ENCODE data around the gene GKN2. TPM values are rescaled to one million over a fixed set of nuclear protein-coding genes. Genes with fewer than 3 reads are reported as not detected.
"Not testable (repeated sequence)": the region's sequence is repeated elsewhere in the genome, so short reads cannot be mapped to it uniquely, and the experiment has no call there.

Gene GKN2
- polyA plus RNA-seq, 12 donors, result not detected

DNA sequence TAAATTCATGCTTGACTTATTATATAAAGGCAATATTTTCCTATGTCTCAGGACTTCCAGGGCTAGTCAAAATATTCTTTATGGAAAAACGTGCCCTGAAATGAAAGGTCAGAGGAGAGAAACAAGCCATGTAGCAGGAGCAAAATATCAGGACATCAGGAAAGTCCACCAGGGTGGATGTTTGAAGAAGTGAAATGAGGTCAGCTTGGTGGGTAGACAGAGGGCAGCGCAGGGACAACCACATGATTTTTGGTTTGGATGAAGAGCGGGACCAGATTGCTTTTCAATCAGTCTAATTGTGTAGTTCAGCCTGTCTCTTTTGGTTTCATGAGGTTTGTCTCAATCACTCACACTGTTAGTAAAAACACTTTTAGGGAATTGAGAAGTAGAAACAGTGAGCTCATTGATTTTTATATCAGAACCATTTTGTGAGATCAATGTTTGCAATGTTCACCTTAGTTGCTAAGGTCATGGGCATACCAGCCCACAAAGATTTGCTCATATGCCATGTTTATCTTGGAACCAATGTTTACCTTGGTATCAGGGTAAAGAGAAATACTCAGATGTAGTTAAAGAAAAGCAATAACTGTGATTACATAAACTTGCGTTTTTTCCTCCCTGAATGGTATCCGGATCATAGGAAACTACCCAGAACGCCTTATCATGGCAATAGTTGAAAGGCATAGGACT lies 32.1 kb downstream of the GKN2 start:
- no peak for DNase-seq

DNA sequence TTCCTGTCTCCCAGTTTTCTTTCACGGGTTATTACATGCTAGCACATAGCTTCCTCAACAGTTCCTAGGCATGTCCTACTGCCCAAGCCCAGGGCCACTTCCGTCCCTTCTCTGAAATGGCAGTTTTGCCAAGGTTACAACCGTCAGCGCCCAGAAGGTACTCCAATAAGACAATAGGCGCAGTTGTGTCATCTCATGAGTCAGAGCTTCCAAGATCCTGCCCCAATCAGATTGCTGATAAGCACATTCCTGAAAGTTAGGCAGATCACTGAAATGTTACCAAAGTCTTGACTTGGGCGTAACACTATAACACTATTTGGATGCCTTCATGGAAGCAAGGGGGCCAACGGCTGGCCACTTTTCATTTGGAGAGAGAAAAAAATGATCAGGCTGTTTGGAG lies 34.2 kb downstream of the GKN2 start:
- DNase-seq, result no peak

DNA sequence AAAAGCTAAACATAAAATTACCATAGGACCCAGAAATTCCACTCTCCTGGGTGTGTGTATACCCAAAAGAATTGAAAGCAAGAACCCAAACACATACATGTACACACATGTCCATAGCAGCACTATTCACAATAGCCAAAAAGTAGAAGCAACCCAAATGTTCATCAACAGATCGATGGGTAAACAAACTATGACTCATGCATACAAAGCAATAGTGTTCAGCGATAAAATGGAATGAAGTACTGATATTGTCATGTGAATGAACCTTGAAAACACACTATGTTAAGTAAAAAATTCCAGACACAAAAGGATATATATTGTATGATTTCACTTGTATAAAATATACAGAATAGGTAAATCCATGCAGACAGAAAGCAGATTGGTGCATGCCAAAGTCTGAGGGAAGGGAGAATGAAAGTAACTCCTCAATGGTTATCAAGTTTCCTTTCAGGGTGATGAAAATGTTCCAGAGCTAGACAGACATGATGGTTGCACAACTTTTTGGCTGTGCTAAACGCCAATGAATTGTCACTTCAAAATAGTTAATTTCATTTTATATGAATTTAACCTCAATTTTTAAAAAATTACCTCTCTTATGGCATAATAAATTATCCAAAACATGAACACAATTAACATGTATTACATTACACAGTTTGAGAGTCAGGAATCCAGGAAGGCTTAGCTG lies 35.5 kb downstream of the GKN2 start:
- no peak for DNase-seq

DNA sequence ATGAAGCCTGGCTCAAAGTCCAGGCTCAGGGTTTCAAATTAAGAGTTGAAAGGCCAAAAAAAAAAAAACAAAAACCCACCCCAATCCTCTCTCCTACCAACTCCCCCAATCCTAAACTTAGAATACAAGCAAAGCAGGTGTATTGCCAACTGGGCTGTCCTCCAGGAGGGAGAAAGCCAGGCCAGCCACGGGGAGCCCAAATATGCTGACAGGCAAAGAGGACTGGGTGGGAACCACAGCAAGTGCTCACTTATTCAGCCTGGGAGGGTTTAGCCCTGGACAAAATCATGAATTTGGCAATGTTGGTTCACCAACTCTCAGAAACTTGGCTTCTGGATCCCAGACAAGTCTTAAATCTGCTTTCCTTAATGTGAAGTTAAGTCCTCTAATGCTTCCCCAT lies 36.5 kb downstream of the GKN2 start:
- no peak for DNase-seq

DNA sequence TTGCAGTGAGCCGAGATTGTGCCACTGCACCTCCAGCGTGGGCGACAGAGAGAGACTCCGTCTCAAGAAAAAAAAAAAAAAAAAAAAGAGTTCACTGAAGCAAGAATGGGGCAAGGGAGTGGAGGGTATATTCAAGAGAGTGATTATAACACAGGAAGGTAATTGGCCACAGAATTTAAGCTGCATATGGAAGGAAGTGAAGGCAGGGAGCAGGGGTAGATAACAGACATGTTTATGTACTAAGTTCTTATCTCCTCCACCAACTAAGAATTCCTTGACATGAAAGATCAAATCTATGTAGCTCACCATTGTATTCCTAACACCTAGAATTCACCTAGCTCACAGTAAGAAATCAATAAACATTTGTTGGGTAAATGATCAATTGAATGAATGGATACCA lies 37.3 kb downstream of the GKN2 start:
- no peak for DNase-seq

DNA sequence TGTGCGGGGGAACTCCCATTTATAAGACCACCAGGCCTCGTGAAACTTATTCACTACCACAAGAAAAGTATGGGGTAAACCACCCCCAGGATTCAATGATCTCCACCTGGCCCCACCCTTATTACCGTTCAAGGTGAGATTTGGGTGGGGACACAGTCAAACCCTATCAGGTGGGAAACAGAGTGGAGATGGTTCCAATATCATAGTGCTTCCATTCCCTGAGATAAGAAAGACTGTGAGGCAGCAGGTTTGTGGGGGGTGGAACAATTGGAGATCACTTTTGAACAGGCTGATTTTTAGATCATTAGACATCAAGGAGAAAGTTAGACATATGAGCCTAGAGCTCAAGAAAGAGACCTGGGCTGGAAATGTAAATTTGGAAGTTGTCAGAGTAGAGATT lies 39.3 kb downstream of the GKN2 start:
- no peak for DNase-seq

DNA sequence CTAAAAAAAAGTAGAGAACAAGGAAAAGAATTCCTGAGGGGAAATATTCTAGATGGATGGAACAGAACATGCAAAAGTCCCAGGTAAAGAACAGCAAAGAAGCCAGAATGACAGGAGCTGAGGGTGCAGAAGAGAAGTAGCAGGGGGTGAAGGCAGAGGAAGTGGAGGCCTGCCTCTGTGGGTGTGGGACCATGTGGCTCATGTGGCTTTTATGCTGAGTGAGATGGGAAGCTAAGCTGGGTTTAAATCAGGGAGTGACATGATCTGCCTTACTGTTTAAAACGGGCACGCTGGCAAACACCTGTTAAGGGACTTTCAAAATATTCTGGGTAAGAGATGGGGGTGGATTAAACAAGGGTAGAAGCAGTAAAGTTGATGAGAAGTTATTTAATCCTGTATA lies 40.0 kb downstream of the GKN2 start:
- no peak for DNase-seq

DNA sequence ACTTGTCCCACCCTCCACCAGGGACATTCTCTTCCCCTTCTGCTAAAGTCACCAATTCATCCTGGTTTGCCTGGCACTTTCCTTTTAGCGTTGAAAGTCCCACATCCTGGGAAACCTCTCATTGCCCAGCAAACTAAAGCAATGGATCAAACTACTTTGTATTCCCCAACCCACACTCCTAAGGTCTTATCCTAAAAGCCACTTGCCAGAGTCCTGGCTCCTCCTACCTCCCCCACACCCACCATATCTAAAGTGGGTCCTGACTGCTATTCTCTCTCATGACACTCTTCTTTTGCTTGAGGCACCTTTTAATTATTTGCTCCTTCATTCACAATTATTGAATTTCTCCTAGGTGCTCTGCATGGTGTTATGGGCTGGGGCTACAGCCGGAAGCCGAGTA lies 40.6 kb downstream of the GKN2 start:
- no peak for DNase-seq

DNA sequence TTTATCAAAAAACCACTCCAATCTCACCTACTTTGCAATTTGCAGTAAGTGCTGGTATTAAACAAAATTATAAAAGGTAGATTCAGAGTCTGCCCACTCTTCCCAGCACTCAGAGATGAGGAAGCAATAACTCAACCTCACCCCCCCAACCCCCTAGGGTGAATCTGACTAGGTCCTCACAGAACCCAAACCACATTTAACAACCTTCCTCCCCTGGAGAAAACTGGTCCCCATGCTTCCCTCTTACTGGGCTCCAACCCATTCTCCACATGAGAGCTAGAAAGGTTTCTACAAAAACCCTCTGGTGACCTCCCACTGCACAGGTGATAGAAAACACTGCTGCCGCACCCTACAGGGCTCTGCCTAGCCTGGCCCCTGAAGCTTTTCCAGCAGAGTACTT lies 41.0 kb downstream of the GKN2 start:
- no peak for DNase-seq

DNA sequence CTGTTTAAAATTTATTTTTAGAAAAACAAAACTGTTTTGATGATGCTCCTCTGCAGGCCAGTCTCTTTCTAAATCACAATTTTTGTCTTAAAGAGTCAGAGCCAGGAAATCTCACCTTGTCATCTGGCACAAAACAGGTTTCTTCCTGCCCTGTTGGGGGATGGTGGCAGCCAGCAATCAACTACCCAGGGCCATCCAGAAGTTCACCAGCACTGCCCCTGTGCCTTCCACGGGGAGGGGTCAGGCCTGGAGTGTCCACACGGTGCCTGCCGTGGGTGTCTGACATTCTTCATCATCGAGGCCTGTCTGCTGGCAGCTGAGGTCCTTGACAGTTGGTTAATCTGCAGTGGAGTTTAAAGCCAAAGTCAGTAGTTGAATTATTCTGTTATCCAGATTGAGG lies 41.4 kb downstream of the GKN2 start:
- no peak for DNase-seq

DNA sequence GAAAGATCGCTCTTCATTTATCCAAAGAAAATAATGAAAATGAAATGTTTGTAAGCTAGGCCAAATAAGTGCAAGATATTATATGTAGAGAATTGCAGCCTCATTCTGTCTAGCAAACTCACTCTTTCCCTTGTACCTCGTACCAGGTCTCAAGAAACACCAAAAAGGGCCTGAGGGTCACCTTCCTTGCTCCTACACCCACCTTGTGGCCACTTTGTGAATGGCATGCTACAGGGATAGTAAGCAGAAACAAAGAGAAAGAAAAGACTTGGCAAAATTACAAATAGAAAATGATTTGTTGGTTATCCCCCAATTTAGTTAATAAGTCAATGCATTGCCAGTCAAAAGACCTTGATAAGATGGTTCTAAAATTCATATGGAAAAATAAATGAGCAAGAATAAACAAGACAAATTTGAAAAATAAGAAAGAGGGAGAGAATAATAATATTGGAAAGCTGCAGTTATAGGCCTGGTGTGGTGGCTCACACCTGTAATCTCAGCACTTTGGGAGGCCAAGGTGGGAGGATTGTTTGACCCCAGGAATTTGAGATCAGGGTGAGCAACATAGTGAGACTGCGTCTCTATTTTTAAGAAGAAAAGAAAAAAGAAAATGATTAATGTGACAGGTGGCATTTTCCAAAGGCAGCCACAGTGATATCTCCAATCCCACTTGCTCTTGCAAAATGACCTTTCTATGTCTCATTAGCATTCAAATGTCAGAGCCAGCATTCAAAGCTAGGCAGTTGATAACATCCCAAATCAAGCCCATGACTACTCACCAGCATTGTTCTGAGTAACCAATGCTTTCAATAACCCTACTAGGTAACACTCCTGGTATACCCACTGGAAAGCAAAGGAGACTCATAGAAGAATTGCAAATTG lies 42.7 kb downstream of the GKN2 start:
- peak; percentile 70 for DNase-seq

DNA sequence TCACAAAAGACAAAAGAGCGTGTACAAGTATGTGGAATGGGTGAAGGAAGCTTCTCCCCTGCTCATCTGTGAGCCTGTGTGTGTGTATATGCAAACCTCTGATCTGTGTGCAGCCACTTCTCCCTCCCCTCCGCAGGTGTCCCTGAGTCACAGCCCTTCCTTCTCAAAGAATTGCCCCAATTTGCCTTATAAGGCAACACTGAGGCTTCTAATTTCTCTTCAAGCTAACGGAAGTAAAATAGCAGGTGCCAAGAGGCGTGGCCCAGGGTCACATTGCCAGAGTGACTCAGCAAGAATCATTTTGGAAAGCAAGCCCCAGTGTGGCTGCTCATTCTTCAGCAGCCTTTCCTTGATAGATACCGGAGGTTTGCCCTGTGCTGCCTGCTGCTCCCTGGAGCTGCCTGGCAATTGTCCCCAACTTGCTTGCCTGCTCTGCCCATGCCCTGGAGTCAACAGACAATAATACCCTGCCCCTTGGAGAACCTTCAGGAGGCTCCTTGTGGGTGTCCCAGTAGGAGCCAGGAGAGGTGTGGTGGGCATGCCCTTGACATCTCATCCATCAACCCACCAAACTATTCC lies 44.2 kb downstream of the GKN2 start:
- peak; percentile 35 for DNase-seq

DNA sequence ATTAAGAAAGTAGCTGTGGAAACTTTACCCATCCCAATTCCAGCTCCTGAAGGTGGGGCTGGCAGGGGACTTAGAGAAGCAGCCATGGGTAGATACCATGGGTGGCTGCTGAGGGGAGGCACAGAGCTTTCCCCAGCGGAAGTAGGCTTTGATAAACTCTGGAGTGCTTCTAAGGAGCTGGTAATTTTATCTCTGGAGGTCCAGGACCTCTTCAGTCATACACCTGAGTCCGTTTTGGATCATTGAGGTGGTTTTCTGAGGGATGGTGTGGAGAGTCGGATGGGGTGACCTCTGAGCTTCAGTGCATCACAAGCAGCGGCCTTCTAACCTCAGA lies 44.8 kb downstream of the GKN2 start:
- DNase-seq, result no peak

DNA sequence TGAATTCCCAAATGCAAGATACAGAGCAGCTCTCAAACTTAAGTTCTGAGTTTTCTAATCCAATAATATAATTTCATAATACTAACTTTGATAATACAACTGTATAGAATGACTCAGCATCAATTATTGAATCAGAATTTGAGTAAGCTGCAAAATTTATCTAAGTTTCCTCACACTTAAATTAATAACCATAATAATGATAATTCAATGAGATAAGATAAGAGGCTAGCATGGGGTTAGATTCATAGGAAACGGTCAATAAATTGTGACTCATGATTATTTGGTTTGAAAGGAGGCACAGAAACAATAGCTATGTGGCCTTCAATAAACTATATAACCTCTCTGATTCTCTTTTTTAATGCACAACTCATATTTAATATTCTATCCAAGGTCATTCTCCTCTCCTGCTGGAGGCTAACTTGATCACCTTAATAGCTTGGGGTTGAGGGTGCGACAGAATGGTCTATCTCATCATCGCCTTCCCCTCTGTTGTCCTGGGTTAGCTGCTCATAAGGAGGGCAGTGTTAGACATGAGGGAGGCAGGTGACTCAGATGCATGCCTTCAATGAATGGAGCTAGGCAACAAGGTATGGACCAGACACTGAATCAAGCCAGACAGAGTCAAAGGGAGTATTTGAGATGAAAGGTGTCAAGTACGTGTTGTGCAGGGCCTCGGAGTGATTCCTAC lies 45.3 kb downstream of the GKN2 start:
- DNase-seq, result no peak

DNA sequence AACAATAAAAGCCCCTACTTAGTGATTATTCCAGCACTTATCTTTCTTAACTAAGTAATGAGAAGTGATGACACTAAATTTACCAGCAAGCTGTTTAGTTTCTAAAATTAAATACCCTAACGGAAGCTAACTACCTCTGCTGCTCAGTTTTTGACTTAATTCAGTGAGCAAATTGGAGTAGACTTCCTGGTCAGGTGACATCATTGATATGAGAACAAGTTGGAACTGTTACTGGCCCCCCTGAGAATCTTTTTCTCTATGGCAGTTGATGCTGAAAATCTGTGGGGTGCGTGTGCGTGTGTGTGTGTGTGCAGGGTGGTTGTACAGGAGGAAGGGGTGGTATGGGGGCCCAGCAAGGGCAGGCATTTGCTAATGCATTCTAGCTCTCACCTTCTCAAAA lies 46.0 kb downstream of the GKN2 start:
- no peak for DNase-seq

DNA sequence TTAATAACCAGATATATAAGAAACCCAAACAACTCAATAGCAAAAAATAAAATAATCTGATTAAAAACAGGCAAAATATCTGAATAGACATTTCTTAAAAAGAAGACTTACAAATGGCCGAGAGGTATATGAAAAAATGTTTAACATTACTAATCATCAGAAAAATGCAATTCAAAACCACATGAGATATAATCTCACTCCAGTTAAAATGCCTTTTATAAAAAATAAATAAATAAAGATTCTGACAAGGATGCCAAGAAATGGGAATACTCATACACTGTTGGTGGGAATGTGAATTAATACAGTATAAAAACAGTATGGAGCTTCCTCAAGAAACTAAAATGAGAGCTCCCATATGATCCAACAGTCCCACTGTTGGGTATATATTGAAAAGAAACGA lies 47.6 kb downstream of the GKN2 start:
- DNase-seq, result no peak

DNA sequence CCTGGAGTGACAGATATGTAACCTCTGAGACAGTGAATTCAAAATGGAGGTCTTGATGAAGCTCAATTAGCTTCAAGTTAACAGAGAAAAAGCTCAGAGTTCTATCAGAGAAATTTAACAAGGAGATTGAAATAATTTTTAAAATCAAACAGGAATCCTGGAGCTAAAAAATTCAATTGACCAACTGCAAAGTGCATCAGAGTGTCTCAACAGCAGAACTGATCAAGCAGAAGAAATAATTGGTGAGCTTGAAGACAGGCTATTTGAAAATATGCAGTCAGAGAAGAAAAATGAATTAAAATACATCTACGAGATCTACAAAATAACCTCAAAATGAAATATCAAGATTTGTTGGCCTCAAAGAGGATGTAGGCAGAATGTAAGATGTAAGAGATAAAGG lies 51.1 kb downstream of the GKN2 start:
- no peak for DNase-seq

DNA sequence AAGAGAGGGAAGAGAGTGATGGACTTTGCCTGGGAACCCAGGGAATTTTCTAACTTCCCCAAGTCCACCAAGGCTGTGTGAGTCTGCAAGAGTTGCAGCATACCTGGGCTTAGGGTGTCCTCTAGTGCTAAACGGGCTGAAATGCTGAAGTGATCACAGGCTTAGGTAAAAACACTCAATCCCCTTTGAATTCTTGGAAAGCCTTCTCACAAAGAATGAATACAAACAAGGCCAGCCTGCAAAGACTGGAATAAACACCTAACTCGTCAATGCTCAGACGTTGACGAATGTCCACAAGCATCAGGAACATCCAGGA lies 51.5 kb downstream of the GKN2 start:
- DNase-seq, result no peak

DNA sequence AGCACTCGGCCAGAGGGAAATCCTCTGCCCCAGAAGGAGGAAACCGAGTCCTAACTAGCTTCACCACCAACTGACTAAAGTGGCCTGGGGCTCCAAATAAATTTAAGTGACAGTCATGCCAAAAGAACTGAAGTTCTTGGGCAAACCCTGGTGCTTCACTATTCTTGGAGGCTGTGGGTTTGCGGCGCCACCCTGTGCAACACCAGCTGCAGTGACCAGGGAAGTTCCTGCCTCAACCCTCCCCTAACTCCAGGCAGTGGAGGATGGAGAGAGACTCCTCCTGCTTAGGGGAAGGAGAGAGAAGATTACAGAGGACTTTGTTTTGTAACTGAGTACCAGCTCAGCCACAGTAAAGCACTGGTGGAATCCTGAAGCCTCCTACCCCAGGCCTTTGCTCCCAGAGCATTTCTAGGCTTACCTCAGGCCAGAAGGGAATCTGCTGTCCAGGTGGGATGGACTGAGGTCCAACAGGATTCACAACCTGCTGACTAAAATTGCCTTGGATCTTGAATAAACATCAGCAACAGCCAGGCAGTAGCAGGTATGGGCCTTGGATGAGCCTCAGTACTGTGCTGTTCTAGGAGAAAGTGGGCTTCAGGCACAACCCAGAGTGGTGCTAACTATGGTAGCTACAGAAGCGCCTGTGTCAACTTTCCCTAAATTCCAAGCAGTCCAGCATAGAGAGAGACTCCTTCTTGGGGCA lies 52.0 kb downstream of the GKN2 start:
- no peak for DNase-seq

DNA sequence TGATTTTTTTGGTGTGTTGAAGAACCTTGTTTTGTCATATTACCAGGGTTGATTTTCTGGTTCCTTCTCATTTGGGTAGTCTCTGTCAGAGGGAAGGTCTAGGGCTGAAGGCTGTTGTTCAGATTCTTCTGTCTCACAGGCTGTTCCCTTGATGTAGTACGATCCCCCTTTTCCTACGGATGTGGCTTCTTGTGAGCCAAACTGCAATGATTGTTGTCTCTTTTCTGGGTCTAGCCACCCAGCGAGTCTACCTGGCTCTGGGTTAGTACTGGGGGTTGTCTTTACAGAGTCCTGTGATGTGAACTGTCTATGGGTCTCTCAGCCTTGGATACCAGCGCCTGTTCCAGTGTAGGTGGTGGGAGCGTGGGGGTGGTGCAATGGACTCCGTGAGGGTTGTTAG lies 56.7 kb downstream of the GKN2 start:
- DNase-seq, result not testable (repeated sequence)
